Measurements from ENCODE around the gene MVB12B. TPM values are rescaled to one million over a fixed set of nuclear protein-coding genes. Genes with fewer than 3 reads are reported as not detected.

Gene MVB12B
- total and polyA plus RNA-seq, 7 experiments from 2014 or later: 1.6 to 9.7 (median 3.8) TPM

DNA sequence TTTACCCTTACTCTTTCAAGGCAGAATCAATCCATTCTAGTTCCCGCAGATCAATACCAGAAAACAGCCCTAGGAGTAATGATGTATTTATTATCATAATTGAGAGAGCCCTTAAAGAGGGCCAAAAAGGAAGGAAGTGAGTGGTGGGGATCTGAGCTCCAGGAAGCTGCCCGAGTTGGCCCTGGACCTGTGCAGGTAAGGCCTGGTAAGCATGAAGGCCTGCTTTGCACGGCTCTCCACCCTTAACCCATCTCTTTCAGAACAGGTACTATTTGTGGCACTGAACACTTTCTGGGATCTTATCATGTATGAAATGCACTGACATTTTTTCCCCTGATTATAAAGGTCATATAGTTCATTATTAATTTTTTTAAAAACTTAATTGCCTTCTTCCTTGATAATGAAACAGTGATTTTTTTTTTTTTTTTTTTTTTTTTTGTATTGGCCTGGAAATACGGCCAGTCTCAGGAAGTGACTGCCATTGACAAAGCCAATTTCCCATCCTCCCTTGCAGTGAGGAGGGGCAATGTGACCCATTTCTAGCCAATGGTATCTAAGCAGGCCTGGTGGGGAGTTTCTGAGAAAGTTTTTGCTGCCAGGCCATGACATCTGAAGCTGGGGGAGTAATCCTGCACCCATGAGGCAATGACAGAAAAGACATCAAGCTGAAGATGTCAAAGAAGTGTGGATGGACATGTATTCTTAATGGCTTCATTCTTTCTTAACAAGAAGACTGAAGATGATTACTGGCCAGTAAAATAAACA, 6.3 kb upstream of the MVB12B start:
- Histone ChIP-seq H3K27ac (ENCODE audit: low read depth, low read length) (no peak overlapping the region), H3K36me3 (ENCODE audit: control insufficient read depth in 2 of 3, insufficient read depth in 3 of 3, low read length in 3 of 3) (no peaks in the 10 kb centered on the region), H3K4me1 (ENCODE audit: control insufficient read depth in 2 of 2, insufficient read depth in 2 of 2, low read length in 2 of 2) (peaks cover 0 to 9% of the 10 kb centered on the region in 2 donors), H3K27me3 (ENCODE audit: control insufficient read depth in 2 of 2, insufficient read depth in 2 of 2, low read length in 2 of 2) (no peaks in the 10 kb centered on the region), H3K4me3 (ENCODE audit: low read length) (no peak overlapping the region), H3K9me3 (ENCODE audit: control insufficient read depth in 2 of 3, low read length in 3 of 3) (peaks cover 0 to 5% (median 0%) of the 10 kb centered on the region in 3 experiments)
- ATAC-seq (no peak), DNase-seq (no peak)
- peaks cover 0 to 9% (median 0%) of the 10 kb centered on the region in 11 donors for H3K9me3 Mint-ChIP-seq
- H3K27ac Mint-ChIP-seq: no peak overlapping the region
- intact Hi-C loops (cut with micrococcal nuclease): no loop called here
- ChIA-PET CTCF (interaction anchor here (1.1 to 2.2 kb wide), 2 partner anchors 8 to 171 kb away, joined by 3 to 10 read pairs; no protein-coding TSS in a partner anchor), POLR2A (no interaction called here)
- H3K36me3 Mint-ChIP-seq: peaks cover 0 to 7% (median 3%) of the 10 kb centered on the region in 5 donors
- H3K27me3 Mint-ChIP-seq: peaks cover 0 to 30% (median 0%) of the 10 kb centered on the region in 5 donors
- H3K4me1 Mint-ChIP-seq: peaks cover 0 to 13% (median 3%) of the 10 kb centered on the region in 7 donors
- H3K4me3 Mint-ChIP-seq: no peak overlapping the region

DNA sequence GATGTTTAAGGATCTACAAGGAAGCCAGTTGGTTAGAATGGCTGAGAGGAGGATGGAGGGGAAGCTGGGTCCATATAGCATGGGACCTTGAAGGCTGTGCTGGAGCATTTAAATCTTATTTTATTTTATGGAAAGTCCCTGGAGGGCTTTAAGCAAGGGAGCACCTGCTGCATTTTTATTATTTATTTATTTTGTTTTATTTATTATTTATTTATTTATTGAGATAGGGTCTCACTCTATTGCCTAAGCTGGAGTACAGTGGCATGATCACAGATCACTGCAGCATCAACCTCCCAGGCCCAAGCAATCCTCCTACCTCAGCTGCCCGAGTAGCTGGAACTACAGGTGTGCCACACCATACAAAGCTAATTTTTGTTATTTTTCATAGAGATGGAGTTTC, 4.9 kb upstream of the MVB12B start:
- intact Hi-C loops (cut with micrococcal nuclease): no loop called here
- Histone ChIP-seq H3K9me3 (ENCODE audit: control insufficient read depth in 2 of 3, low read length in 3 of 3) (peaks cover 0 to 5% (median 0%) of the 10 kb centered on the region in 3 experiments), H3K4me3 (ENCODE audit: low read length) (no peak overlapping the region), H3K36me3 (ENCODE audit: control insufficient read depth in 2 of 3, insufficient read depth in 3 of 3, low read length in 3 of 3) (no peaks in the 10 kb centered on the region), H3K27me3 (ENCODE audit: control insufficient read depth in 2 of 2, insufficient read depth in 2 of 2, low read length in 2 of 2) (no peaks in the 10 kb centered on the region), H3K27ac (ENCODE audit: low read depth, low read length) (no peak overlapping the region), H3K4me1 (ENCODE audit: control insufficient read depth in 2 of 2, insufficient read depth in 2 of 2, low read length in 2 of 2) (peaks cover 4 to 15% of the 10 kb centered on the region in 2 donors)
- H3K27ac Mint-ChIP-seq: no peak overlapping the region
- POLR2A ChIA-PET: no interaction called here
- no peak overlapping the region for H3K4me3 Mint-ChIP-seq
- no peak for DNase-seq
- H3K9me3 Mint-ChIP-seq: peaks cover 0 to 9% (median 0%) of the 10 kb centered on the region in 11 donors
- CTCF ChIA-PET: interaction anchor here (1.0 to 2.2 kb wide), 3 partner anchors 19 to 169 kb away, joined by 3 to 10 read pairs (median 4); no protein-coding TSS in a partner anchor
- H3K4me1 Mint-ChIP-seq: peaks cover 0 to 13% (median 6%) of the 10 kb centered on the region in 7 donors
- H3K27me3 Mint-ChIP-seq: peaks cover 0 to 29% (median 0%) of the 10 kb centered on the region in 5 donors
- peaks cover 0 to 7% (median 3%) of the 10 kb centered on the region in 5 donors for H3K36me3 Mint-ChIP-seq
- ATAC-seq: no peak

DNA sequence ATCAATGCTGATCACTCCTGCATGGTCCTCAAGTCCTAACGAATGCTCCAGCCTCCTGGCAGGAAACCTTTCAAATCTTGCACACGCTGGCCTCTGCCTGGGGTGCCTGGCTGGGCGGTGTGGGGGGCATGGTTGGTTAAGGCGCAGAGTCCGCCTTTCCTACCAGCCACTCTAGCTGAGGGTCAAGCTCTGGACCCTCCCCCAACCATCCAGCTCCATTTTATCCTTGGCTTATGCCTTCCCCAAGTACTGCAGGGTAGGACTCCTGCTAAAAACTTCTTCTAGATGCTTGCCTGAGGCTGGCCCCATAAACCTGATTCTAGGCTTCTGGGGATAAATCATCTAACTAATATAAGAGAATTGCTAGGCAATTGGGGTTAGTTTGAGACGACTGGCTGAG, 808 bp upstream of the MVB12B start:
- Mint-ChIP-seq H3K27me3 (peaks cover 0 to 41% (median 0%) of the 10 kb centered on the region in 5 donors), H3K4me1 (peaks cover 6 to 36% (median 14%) of the 10 kb centered on the region in 7 donors), H3K4me3 (peak overlapping the region; percentile 72 to 89 (median 86)), H3K36me3 (peaks cover 0 to 8% (median 3%) of the 10 kb centered on the region in 5 donors), H3K9me3 (peaks cover 0 to 9% (median 0%) of the 10 kb centered on the region in 11 donors), H3K27ac (peak overlapping the region; percentile 70 to 89 (median 84))
- intact Hi-C loops (cut with micrococcal nuclease): loop anchor here (5.0 kb wide), 2 partner anchors 71 to 146 kb away; no protein-coding TSS in a partner anchor
- DNase-seq (no peak), ATAC-seq (no peak)
- peak overlapping the region; percentile 46 for H3K4me3 ChIP-seq (ENCODE audit: low read length)
- ChIA-PET POLR2A (interaction anchor here (1.0 kb wide), 1 partner anchor 165 kb away, joined by 5 read pairs; no protein-coding TSS in a partner anchor), CTCF (interaction anchor here (0.7 to 1.6 kb wide), 5 partner anchors 8 to 173 kb away, joined by 3 to 9 read pairs (median 4); no protein-coding TSS in a partner anchor)
- no peaks in the 10 kb centered on the region for H3K36me3 ChIP-seq (ENCODE audit: control insufficient read depth in 2 of 3, insufficient read depth in 3 of 3, low read length in 3 of 3)
- no peak overlapping the region for H3K27ac ChIP-seq (ENCODE audit: low read depth, low read length)
- H3K9me3 ChIP-seq (ENCODE audit: control insufficient read depth in 2 of 3, low read length in 3 of 3): peaks cover 0 to 5% (median 0%) of the 10 kb centered on the region in 3 experiments
- H3K4me1 ChIP-seq (ENCODE audit: control insufficient read depth in 2 of 2, insufficient read depth in 2 of 2, low read length in 2 of 2): peaks cover 4 to 35% of the 10 kb centered on the region in 2 donors
- no peaks in the 10 kb centered on the region for H3K27me3 ChIP-seq (ENCODE audit: control insufficient read depth in 2 of 2, insufficient read depth in 2 of 2, low read length in 2 of 2)

DNA sequence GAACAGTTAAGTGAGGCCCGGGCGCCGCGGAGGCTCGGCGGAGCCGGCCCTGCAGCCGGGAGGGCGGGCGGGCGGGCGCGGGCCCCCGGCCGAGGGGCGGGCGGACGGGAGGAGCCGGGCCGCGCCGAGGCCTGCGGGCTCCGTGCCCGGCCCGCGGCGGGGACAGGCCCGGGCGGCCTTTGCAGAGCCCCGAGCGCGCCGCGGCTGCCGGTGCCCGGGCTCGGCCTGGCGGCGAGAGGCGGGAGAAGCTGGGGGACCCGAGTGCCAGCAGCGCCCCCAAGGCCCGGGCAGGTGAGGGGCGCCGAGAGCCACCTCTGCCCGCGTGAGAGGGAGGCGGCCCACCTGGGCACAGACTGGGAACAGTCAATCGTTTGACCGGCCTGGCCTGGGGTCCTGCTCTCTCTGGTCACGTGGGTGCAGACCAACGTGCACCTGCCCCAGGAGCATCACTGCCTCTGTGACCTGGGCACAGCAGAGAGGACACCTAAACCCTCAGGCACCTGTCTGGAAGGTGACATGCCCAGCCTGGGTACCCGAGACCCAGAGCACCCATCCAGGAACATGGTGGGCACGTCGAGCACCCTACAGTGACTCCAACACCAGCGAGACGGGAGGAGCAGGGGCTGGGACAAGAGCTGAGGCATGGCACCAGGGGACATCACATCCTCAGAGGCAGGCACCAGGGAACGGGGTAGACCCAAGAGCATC, 531 bp downstream of the MVB12B start:
- intact Hi-C loops (cut with micrococcal nuclease): loop anchor here (5.0 kb wide), 2 partner anchors 70 to 145 kb away; no protein-coding TSS in a partner anchor
- peaks cover 0 to 8% (median 6%) of the 10 kb centered on the region in 5 donors for H3K36me3 Mint-ChIP-seq
- H3K4me1 Mint-ChIP-seq: peaks cover 7 to 46% (median 18%) of the 10 kb centered on the region in 7 donors
- peaks cover 0 to 5% (median 0%) of the 10 kb centered on the region in 3 experiments for H3K9me3 ChIP-seq (ENCODE audit: control insufficient read depth in 2 of 3, low read length in 3 of 3)
- peak overlapping the region in 8 of 9 donors; percentile 65 to 84 (median 78) for H3K27ac Mint-ChIP-seq
- ATAC-seq (peak; percentile 60), DNase-seq (peak in 7 of 9 donors; percentile 4 to 43 (median 20))
- H3K36me3 ChIP-seq (ENCODE audit: control insufficient read depth in 2 of 3, insufficient read depth in 3 of 3, low read length in 3 of 3): no peaks in the 10 kb centered on the region
- peak overlapping the region; percentile 47 for H3K27ac ChIP-seq (ENCODE audit: low read depth, low read length)
- peak overlapping the region; percentile 19 for H3K4me3 ChIP-seq (ENCODE audit: low read length)
- H3K27me3 ChIP-seq (ENCODE audit: control insufficient read depth in 2 of 2, insufficient read depth in 2 of 2, low read length in 2 of 2): no peaks in the 10 kb centered on the region
- H3K4me1 ChIP-seq (ENCODE audit: control insufficient read depth in 2 of 2, insufficient read depth in 2 of 2, low read length in 2 of 2): peaks cover 4 to 48% of the 10 kb centered on the region in 2 donors
- peaks cover 0 to 45% (median 0%) of the 10 kb centered on the region in 5 donors for H3K27me3 Mint-ChIP-seq
- peak overlapping the region; percentile 66 to 87 (median 82) for H3K4me3 Mint-ChIP-seq
- H3K9me3 Mint-ChIP-seq: peaks cover 0 to 9% (median 0%) of the 10 kb centered on the region in 11 donors
- ChIA-PET CTCF (interaction anchor here (1.1 to 1.3 kb wide), 2 partner anchors 145 to 164 kb away, joined by 4 to 5 read pairs; no protein-coding TSS in a partner anchor), POLR2A (no interaction called here)

DNA sequence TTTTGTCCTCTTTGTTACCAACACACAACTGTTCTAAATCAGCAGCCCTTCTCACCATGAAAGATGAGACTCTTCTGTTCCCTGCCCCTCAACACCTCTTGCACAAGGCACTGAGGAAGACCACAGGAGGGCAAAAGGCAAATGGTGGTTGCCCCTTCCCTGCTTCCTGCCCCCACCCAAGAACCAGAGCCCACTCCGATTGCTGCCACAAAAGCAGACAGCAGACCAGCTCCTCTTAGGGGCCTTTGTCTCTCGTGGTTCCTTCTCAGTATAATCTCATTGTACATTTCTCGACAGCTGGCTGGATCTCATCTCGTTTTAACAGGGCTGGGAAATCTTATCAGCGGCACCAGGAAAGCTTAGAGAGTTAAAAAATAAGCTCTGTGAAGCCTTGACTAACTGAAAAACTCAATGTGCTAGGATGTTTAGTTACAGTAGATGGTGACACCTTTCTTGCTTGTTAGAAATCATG, 1.1 kb downstream of the MVB12B start:
- Mint-ChIP-seq H3K4me3 (peak overlapping the region; percentile 66 to 87 (median 82)), H3K27ac (peak overlapping the region in 8 of 9 donors; percentile 65 to 84 (median 78)), H3K9me3 (peaks cover 0 to 9% (median 0%) of the 10 kb centered on the region in 11 donors), H3K27me3 (peaks cover 0 to 46% (median 0%) of the 10 kb centered on the region in 5 donors), H3K36me3 (peaks cover 0 to 8% (median 6%) of the 10 kb centered on the region in 5 donors), H3K4me1 (peaks cover 7 to 49% (median 18%) of the 10 kb centered on the region in 7 donors)
- peaks cover 0 to 5% (median 0%) of the 10 kb centered on the region in 3 experiments for H3K9me3 ChIP-seq (ENCODE audit: control insufficient read depth in 2 of 3, low read length in 3 of 3)
- H3K27ac ChIP-seq (ENCODE audit: low read depth, low read length): peak overlapping the region; percentile 47
- H3K36me3 ChIP-seq (ENCODE audit: control insufficient read depth in 2 of 3, insufficient read depth in 3 of 3, low read length in 3 of 3): no peaks in the 10 kb centered on the region
- peaks cover 4 to 51% of the 10 kb centered on the region in 2 donors for H3K4me1 ChIP-seq (ENCODE audit: control insufficient read depth in 2 of 2, insufficient read depth in 2 of 2, low read length in 2 of 2)
- CTCF ChIA-PET: interaction anchor here (1.1 to 1.2 kb wide), 2 partner anchors 10 to 145 kb away, joined by 4 read pairs; no protein-coding TSS in a partner anchor
- no peaks in the 10 kb centered on the region for H3K27me3 ChIP-seq (ENCODE audit: control insufficient read depth in 2 of 2, insufficient read depth in 2 of 2, low read length in 2 of 2)
- H3K4me3 ChIP-seq (ENCODE audit: low read length): peak overlapping the region; percentile 19
- no peak for DNase-seq
- ATAC-seq: no peak
- intact Hi-C loops (cut with micrococcal nuclease): loop anchor here (5.0 kb wide), 2 partner anchors 70 to 145 kb away; no protein-coding TSS in a partner anchor
- POLR2A ChIA-PET: no interaction called here

Data from naive thymus-derived CD4-positive, alpha-beta T cell (primary cell).